DND-41 (cell line): Measurements from ENCODE around the gene PPDPF.

Experiments used
- EZH2 ChIP-seq: IDR thresholded peaks from 3 replicates; pipeline ENCODE4 v1.6.1; 2012; ENCODE audit warnings: borderline replicate concordance, low read depth, mild to moderate bottlenecking, moderate library complexity, low read length, inconsistent platforms; ENCODE audit not compliant: severe bottlenecking
- TF ChIP-seq, protein P1 (sequence below): IDR thresholded peaks from 2 replicates; pipeline ENCODE4 v1.5.1; 2012; ENCODE audit warnings: borderline replicate concordance, low read length, moderate library complexity, mild to moderate bottlenecking; ENCODE audit not compliant: poor library complexity, severe bottlenecking; ENCODE audit errors: extremely low read depth

DNA sequence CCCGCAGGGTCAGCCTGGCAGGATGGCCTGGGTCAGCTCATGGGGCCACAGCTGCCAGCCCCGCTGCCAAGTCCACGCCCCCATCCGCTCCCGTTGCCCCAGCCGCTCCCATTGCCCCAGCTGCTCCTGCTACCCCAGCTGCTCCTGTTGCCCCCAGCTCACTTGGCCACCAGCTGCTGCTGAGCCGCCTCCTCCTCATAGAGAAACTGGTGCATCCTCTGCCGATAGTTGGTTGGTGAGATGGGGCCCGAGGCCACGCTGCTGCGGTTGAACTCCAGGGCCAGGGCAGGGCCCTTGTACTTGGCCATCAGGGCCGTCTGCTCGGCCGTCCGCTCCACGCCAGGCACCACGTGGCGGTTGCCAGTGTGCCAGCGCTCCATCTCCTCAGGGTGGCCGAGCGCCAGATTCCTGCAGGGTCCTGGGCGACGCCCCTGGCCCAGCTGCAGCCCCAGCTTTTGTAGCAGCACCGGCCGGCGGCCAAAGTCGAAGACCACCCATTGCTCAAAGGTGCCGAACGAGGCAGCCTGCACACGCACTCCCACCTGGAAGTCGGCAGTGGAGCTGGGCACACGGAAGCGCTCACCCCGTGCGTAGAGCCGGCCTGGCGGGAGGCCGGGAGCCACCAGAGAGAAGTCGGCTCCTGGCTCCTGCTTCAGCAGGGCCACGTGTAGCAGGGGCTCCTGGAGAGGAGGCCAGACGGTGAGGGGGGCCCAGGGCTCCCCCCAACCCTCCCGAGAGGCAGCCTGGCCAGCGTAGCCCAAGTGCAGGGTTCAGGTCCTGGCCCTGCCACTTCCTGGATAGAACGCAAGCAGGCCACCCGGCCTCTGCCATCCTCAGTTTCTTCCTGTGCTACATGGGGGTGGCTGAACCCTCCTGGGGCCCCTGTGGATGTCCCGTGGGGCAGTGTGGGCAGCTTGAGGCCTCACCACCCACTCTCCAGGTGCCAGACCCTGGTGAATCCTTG is 48.7 kb downstream of the PPDPF start:
- no peak for TF ChIP-seq EZH2
- TF ChIP-seq, protein P1, sequence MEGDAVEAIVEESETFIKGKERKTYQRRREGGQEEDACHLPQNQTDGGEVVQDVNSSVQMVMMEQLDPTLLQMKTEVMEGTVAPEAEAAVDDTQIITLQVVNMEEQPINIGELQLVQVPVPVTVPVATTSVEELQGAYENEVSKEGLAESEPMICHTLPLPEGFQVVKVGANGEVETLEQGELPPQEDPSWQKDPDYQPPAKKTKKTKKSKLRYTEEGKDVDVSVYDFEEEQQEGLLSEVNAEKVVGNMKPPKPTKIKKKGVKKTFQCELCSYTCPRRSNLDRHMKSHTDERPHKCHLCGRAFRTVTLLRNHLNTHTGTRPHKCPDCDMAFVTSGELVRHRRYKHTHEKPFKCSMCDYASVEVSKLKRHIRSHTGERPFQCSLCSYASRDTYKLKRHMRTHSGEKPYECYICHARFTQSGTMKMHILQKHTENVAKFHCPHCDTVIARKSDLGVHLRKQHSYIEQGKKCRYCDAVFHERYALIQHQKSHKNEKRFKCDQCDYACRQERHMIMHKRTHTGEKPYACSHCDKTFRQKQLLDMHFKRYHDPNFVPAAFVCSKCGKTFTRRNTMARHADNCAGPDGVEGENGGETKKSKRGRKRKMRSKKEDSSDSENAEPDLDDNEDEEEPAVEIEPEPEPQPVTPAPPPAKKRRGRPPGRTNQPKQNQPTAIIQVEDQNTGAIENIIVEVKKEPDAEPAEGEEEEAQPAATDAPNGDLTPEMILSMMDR: no peak
